Upper lobe of left lung (tissue), 4 donors: Measurements from ENCODE around the gene KNDC1.

ENCODE experiments used
- CTCF ChIP-seq, 6 experiments: fragments of 450-650 bp in 4 of 6; fragments of 200-600 bp in 2 of 6; sonication (generic) in 2 of 6; IDR thresholded peaks; one replicate each; pipeline ENCODE4 v1.5.1; 2016 to 2019; ENCODE audit warnings: antibody characterized with exemption in 6 of 6
- EP300 ChIP-seq, 4 donors: sonication (generic); formaldehyde crosslinking; IDR thresholded peaks; one replicate each; pipeline ENCODE4 v1.5.1; 2017; ENCODE audit warnings: antibody characterized with exemption in 4 of 4, control low read depth in 2 of 4
- POLR2A ChIP-seq, 4 donors: fragments of 450-650 bp; IDR thresholded peaks; one replicate each; pipeline ENCODE4 v1.5.1; 2016 to 2017; ENCODE audit warnings: antibody characterized with exemption in 4 of 4, mild to moderate bottlenecking in 2 of 4

DNA sequence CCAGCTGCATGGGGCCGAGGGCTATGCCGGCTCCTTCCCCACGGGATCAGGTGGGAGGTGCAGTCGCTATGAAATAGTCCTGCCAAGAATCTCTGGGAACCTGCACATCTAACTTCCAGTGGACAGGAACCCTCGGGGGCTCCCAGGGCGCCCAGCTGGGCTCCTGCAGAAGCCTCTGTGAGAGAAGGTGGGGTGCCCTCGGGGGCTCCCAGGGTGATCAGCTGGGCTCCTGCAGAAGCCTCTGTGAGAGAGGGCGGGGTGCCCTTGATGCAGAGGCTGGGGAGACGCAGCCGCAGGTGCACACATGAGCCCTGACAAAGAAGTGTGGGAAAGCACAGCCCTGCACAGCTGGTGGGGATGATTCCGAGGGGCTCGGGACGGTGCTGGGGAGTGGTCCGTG, 83.6 kb downstream of the KNDC1 start:
- TF ChIP-seq CTCF (IDR thresholded peaks at IDR 0.05) (no peak), POLR2A (IDR thresholded peaks at IDR 0.05) (no peak), EP300 (IDR thresholded peaks at IDR 0.05) (no peak)
